NCI-H1694 (cell line): ENCODE data around the gene NETO2.
"Not testable (repeated sequence)": the region's sequence is repeated elsewhere in the genome, so short reads cannot be mapped to it uniquely, and the experiment has no call there.

Experiments
- DNase-seq: peaks from one replicate; lab custom pipeline; 2025; lab: John Stamatoyannopoulos, UW

The NETO2 gene, protein sequence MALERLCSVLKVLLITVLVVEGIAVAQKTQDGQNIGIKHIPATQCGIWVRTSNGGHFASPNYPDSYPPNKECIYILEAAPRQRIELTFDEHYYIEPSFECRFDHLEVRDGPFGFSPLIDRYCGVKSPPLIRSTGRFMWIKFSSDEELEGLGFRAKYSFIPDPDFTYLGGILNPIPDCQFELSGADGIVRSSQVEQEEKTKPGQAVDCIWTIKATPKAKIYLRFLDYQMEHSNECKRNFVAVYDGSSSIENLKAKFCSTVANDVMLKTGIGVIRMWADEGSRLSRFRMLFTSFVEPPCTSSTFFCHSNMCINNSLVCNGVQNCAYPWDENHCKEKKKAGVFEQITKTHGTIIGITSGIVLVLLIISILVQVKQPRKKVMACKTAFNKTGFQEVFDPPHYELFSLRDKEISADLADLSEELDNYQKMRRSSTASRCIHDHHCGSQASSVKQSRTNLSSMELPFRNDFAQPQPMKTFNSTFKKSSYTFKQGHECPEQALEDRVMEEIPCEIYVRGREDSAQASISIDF

DNA sequence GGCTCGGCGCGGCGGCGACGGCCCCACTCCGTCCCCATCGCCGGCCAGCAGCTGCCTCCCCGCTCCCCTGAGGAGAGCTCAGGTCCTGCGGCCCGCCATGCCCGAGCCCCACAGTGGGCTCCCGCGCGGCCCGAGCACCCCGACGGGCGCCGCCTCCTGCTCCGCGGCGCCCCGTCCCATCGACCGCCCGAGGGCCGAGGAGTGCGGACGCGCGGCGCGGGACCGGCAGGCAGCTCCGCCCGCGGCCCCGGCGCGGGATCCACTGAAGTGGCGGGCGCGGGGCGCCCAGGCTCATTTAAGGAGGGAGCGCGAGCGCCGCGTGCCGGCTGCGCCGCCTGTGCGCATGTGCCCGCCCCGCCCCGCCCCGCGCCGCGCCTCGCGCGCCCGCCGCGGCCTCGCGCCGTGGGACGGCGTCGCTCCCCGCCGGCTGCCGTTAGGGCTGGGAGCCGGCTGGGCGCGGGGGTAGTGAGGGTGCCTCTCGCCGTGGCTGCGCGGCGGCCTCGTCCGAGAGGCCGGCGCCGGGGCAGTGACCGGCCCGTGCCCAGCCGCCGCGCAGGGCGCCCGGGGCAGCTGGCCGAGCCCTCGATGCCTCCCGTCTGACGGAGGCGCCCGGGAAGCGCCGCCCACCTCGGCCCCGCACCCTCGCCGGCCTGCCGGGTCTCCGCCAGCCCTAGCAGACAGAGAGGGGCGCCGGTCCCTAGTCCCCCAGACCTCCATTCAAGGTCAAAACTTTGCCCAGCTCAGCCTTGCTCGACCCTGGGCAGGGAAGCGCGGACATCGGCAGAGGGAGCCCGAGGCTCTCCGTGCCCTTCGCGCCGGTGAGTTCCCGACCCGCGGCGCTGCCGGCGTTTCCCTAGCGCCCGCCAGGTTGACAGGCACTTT, at the start of gene NETO2:
NETO2 (minus strand) TSS at position 269 of the 882 bp plus-strand sequence. CDS start 333 bp downstream, outside the sequence.
- no peak for DNase-seq

DNA sequence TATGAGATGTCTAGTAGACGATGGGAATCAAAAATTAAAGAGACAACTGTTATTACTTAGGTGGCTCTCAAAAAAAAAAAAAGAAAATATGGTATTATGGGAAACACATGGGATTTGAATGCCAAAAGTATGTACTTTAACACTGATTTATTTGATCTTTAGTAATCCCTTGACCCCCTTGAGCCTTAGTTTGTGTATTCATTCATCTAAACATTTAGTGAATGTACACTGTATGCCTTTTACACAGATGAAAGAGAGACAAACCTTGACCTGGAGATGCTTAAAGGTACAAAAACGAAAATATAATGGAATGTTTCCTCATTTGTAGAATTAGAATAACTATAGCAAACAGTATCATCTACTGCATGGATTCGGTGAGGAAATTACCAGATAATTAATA, 38.6 kb upstream of the NETO2 start:
- no peak for DNase-seq

DNA sequence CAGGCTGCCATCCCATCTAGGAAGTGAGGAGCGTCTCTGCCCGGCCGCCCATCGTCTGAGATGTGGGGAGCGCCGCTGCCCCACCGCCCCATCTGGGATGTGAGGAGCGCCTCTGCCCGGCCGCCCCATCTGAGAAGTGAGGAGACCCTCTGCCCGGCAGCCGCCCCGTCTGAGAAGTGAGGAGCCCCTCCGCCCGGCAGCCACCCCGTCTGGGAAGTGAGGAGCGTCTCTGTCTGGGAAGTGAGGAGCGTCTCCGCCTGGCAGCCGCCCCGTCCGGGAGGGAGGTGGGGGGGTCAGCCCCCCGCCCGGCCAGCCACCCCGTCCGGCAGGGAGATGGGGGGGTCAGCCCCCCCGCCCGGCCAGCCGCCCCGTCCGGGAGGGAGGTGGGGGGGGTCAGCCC, 37.3 kb upstream of the NETO2 start:
- not testable (repeated sequence) for DNase-seq

DNA sequence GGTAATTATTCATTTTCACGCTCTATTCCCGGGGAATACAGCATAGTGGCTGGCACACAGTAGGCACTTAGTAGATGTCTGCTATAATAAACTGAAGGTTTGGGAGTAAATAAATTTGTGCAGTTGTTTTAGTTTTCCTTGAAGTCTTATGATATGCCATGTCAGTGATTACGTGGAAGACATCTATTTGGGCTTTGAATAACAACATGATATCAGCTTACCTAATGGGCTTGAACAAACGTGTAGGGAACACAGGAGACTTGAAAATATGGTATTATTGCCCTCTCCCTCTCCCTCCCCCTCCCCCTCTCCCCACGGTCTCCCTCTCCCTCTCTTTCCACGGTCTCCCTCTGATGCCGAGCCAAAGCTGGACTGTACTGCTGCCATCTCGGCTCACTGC, 36.3 kb upstream of the NETO2 start:
- no peak for DNase-seq

DNA sequence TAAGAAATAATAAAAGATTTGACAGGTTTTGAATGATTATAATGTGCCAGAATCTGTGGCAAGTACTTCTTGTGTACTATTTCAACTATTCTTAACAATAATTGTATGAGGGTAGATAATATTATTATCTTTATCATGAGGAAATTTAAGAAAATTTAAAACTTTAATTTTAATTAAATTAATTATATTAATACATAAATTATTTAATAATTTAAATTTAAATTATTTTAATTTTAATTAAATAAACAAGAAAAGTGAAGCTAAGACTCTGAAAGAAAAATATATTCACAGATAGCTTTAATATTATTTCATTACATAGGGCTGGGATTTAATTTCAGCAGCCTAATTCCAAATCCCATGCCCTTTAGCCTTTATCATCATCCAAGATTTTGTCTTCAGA, 31.4 kb upstream of the NETO2 start:
- no peak for DNase-seq

DNA sequence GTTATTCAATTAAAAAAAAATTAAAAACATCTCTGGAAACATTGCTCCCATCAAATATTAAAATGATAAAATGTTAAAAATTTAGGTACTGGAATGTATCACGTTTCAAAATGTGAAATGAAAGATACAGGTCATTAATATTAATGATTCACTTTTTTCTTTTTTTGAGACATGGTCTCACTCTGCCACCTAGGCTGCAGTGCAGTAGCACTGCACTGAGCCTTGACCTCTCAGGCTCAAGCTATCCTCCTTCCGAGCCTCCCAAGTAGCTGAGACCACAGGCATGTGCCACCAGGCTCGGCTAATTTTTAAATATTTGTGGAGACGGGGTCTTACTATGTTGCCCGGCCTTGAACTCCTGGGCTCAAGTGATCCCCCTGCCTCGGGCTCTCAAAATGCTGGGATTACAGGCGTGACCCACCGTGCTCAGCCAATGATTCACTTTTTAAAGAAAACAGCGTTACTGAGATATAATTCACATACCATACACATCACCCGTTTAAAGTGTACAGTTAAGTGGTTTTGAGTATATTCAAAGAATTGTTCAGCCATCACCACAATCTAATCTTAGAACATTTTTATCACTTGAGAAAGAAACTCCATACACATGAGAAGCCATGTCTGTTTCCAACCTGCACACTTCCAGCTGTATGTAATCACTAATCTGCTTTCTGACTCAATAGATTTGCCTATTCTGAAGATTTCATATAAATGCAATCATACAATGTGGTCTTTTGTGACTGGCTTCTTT, 19.1 kb upstream of the NETO2 start:
- no peak for DNase-seq

DNA sequence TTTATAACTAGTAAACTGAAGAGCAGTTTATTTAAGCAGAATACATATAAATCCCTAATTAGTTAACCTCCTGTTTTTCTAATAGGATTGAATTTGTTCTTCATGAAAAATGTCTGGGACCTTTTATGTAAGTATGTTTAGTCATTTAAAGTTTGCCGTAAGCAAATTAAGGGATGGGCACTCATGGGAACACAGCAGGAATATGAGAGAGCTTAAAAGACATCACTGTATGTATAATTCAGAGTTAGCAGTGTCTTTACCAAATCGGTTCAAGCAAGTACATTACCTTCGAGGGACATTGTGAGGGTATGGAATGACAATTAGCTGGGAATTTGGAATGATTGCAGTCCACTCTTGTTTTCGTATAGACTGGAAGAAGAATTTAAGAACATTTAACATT, 17.7 kb upstream of the NETO2 start:
- no peak for DNase-seq

DNA sequence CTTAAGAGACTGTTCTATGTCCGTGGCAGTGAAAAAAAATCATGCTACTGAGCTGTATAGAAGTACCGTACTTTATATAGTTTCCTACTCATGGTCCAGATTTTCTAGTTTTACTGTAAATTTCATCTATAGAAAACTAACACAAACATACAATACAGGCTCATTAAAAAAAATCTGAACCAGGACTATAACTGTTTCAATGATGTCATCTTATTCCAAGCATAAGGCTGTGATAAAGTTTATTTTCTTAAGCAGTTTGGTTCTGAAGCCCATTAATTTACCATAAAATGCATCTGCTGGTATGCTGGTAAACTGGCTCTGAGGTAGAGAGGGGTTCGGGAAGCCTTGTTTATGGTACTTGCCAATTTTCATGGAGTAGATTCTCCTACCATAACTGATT, 16.7 kb upstream of the NETO2 start:
- DNase-seq, result no peak

DNA sequence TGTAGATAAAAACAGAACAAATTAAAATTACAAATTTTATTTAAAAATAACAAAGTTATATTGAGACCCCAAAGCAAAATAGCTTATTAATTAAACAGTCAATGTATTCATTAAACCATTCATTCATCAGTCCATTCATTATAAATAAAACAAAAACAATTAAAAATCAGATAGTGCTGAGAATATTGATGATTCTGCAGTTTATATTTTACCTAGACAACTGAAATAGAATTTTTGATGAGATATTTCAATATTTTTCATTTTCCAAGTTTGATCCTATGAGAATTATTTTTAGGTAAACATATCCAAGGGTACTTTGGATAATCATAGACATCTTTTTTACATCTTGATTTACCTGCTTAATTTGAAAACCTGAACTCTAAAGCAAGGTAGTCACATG, 15.2 kb upstream of the NETO2 start:
- no peak for DNase-seq

DNA sequence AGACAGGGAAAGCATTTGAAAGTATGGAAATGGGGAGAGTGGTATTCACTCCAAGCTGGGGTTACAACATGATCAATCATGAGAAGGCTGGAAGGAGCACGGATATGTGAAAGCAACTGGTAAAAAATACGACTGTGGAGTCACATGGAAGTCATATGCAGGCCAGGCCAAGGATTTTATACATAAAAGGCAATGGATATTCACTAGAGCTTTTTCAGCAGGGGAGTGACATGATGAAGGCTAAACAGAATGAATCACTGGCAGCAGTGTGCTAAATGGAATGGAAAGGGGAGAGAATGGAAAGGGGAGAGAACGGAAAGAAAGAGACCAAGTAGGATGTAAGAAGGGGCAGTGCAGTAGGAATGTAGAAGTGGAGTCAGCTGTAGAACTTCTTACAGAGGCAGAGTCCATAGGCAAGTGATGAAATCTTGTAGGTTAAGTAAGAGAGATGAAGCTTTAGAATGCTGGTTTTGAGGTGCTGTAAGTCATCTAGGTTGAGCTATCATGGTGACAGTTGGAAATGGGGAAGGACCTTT, 13.0 kb upstream of the NETO2 start:
- DNase-seq, result no peak

DNA sequence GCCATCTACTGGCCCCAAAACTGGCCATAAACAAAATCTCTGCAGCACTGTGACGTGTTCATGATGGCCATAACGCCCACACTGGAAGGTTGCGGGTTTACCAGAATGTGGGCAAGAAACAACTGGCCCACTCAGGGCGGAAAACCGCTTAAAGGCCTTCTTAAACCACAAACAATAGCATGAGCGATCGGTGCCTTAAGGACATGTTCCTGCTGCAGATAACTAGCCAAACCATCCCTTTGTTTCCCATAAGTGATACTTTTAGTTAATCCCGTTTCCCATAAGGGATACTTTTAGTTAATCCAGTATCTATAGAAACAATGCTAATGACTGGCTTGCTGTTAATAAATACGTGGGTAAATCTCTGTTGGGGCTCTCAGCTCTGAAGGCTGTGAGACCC, 8.8 kb upstream of the NETO2 start:
- not testable (repeated sequence) for DNase-seq

DNA sequence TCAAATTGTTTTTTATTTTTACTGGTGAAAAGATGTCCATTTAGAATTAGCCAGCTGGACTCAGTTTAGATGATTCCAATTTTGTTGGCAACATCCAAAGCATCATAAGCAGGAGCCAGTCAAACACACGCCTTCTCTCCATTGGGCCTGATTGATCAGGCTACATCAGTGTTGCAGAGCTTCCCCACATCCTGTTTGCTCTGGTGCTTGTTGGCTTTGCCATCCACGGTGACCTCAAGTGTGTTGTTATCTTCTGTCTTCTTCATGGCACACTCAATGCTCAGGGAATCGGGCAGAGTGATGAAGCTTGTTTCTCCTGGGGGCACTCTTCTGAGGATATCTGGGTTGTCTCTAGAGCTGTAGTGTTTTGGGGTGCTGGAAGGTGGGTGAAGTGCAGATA, 6.3 kb upstream of the NETO2 start:
- DNase-seq, result no peak

DNA sequence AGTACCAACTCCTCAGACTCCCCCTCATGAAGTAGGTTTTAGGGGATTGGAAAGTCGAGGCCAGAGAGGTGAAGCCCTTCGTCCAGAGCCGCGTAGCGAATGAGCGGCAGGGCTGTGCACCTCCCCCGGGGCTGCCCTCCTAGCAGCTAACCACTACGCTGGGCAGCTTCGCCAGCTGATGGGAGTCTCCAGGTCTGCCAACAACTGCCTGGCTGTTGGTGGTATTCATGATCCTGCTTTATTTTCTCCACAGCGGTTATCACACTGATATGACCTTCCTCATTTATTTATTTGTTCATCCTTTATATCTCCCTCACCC, 773 bp upstream of the NETO2 start:
- DNase-seq, result no peak

DNA sequence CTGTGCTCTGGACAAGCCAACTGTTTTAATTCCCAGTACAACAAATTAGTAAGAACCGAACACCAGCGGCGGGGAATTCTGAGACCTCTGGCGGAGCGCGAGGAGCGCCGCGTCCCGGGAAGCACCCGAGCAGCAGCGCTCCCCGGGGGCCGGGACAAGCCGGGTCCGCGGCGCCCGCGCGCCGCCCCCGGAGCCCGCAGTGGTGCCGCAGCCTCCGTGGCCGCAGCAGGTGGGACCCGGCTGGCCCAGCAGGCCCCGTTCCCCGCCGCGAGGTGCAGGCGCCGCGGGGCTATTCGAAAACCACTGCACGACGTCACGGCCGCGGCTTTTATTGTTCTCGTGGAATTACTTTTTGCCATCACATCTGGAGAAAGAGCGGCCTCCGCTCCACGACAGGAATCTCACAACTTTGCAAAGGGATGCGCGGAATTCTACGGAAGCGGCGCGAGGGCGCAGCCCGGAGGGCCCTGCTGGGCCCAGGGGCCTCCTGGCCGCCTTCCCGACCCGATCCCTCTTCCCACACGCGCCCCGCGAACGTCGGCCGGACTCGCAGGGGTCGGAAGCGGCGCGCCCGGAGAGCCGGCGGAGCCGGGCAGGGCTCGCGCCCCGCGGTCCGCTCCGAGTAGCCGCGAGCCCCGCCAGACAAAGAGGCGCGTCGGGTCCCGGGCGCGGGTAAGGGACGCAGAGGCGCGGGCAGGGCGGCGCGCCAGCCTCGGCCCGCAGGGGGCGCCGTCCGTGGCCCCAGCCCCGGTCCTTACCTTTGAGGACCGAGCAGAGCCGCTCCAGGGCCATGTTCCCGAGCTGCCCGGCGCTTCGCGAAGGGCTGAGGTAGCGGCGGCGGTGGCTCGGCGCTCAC, 696 bp downstream of the NETO2 start:
- peak; percentile 20 for DNase-seq

DNA sequence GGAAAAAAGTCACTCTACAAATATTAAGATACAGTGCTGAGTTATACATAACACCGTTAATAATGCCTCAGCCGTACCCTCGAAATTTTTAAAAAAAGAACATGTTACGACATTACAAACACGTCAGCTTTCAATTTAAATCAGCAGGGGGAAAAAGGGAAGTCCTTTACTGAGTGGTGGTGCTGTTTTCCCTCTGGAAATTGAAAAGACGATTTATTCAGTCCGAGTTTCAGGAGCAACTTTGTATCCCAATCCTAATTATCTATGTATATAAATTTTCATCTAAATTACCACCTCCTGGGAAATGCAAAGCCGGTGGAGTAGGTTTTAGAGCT, 1.3 kb downstream of the NETO2 start:
- peak; percentile 22 for DNase-seq

DNA sequence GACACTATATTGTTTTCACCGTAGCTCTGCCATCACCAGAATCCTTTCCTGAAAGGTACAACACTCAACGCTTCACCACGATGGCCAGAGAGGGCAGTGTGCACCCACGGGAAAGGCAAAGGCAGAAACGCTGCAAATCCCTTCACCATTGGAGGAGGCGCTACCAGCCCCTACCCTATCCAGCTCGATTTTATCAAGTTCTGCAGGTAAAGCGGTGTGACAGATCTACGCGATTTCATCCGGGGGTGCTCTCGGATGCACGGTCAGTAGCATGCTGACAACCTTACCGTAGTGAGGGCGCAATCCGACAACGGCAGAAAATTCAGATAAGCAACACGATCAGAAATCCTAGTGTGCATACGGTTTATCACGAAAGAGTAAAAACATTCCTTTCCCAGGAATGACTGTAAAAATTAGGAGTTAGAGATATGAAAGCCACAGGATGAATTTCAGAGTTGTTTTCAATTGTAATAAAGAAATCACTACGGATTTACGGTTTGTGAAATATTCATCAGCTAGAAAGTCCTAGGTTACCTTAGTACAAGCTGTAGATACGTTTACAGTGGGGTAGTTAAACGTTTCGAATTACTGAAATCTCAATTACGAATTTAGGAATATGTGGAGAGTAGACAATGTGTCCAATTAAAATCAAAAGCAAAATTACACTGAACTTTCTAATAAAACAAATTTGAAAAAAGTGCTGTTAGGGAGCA, 1.8 kb downstream of the NETO2 start:
- peak; percentile 82 for DNase-seq

DNA sequence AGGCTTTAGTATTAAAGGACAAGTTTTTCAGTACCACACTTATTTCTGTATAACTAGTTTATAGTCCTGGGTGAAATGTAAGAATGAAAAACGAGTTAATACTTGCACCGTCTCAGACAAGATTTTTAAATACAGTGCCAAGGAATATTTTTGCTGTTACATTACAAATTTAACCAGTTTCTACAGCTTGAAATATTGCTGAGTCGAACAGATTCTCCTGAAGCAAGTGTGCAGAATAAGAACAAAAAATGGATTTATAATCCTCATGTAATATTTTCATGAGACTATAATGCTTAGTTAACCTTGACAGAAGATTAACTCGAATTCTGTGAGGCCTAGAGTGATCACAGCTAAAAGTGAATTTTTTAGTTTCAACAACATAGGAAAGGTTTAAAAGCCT, 3.1 kb downstream of the NETO2 start:
- DNase-seq, result no peak

DNA sequence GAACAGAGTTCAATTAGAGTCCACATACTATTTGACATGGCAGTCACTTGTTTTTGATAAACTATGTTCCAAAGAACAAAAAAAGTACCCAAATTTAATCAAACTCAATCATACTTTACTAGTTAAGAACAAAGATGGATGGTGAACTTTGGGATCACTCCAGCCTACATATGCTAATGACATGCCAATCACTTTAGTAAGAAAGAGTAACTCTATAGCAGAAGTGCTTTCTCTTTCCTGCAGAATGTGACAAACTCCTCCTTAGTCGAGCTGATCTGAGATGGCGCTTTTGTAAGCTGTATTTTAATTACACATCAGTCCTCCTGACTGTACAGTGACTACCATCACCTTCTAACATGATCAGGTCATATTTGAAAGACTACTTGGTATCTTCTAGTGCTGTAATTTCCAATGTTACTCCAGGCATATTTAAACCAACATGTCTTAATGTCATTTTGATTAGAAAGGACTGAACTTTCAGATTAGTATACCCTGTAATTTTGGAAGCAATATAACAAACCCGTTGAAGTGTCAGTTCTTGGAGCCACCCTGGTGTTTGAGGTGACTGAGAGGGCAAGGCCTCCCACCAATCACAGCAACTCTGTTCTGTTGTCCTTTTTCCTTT, 4.1 kb downstream of the NETO2 start:
- DNase-seq, result no peak

DNA sequence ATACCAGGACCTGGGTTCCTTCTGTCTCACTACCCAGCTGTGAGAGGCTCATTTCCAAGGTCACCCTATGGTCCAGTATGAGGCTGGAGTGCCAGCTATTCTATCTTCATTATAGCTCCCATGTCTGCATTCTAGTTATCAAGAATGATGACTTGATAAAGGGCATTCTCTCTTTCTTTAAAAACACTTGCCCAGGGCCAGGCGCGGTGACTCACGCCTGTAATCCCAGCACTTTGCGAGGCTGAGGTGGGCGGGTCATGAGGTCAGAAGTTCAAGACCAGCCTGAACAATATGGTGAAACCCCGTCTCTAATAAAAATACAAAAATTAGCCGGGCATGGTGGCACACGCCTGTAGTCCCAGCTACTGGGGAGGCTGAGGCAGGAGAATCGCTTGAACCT, 5.8 kb downstream of the NETO2 start:
- not testable (repeated sequence) for DNase-seq
